Calu3 (cell line): ENCODE measurements around the gene STAT3. TPM values are rescaled to one million over a fixed set of nuclear protein-coding genes. Genes with fewer than 3 reads are reported as not detected.

ENCODE experiments used
- BruUV-seq: library from RNA; stranded (reverse); fragments of 400-500 nt; replicated peaks from 2 replicates; lab custom pipeline; 2021; lab: Mats Ljungman, UMichigan
- CTCF ChIA-PET: fragments of 300-600 bp; sonication (Branson Sonifier 250); formaldehyde crosslinking; loops from one replicate; lab custom pipeline; 2022; ENCODE audit warnings: antibody characterized with exemption; lab: Charles Lee
- DNase-seq: peaks from one replicate; pipeline ENCODE4 v3.0.0; 2022
- H3K27ac Mint-ChIP-seq: one replicate; pipeline ENCODE4 v1.8.0; 2022; ENCODE audit warnings: mixed read lengths; ENCODE audit not compliant: unreplicated experiment
- H3K27me3 Mint-ChIP-seq: one replicate; pipeline ENCODE4 v1.8.0; 2022; ENCODE audit warnings: mixed read lengths; ENCODE audit not compliant: unreplicated experiment
- H3K36me3 Mint-ChIP-seq: one replicate; pipeline ENCODE4 v1.8.0; 2022; ENCODE audit warnings: mild to moderate bottlenecking, moderate library complexity, mixed read lengths; ENCODE audit not compliant: insufficient read depth, unreplicated experiment
- H3K4me1 Mint-ChIP-seq: one replicate; pipeline ENCODE4 v1.8.0; 2022; ENCODE audit warnings: mild to moderate bottlenecking, low read depth, mixed read lengths; ENCODE audit not compliant: unreplicated experiment
- H3K4me3 Mint-ChIP-seq: one replicate; pipeline ENCODE4 v1.8.0; 2022; ENCODE audit warnings: mild to moderate bottlenecking, low read depth, moderate library complexity, mixed read lengths; ENCODE audit not compliant: unreplicated experiment
- H3K9me3 Mint-ChIP-seq: one replicate; pipeline ENCODE4 v1.8.0; 2022; ENCODE audit warnings: low read depth, mixed read lengths; ENCODE audit not compliant: unreplicated experiment
- CTCF ChIP-seq: fragments of 200-600 bp; IDR thresholded peaks from one replicate; pipeline ENCODE4 v1.8.0; 2022; ENCODE audit warnings: antibody characterized with exemption; ENCODE audit not compliant: unreplicated experiment
- intact Hi-C: fragments of 100-400 bp; cut with micrococcal nuclease; formaldehyde crosslinking; loops from one replicate; pipeline ENCODE4 v1.10.0; 2022; ENCODE audit not compliant: unreplicated experiment
- total RNA-seq: library from RNA; stranded (reverse); gene quantifications from 2 replicates; pipeline ENCODE4 v1.2.3, GENCODE V29; 2022

STAT3 gene
- total RNA-seq, 1 experiment from 2014 or later, result 183 TPM

GRCh38 chr17:42381898-42382297, 6.3 kb downstream of the STAT3 start:
- DNase-seq, result no peak
- CTCF ChIA-PET, result interaction anchor here (0.6 kb wide), 1 partner anchor 41 kb away, joined by 4 read pairs; no protein-coding TSS in a partner anchor
- intact Hi-C loops, result no loop called here
- no TSS peak for BruUV-seq
- H3K27me3 Mint-ChIP-seq, result no peaks in the 10 kb centered on the region
- H3K9me3 Mint-ChIP-seq, result no peaks in the 10 kb centered on the region
- H3K4me3 Mint-ChIP-seq, result no peak overlapping the region
- H3K27ac Mint-ChIP-seq, result no peak overlapping the region
- TF ChIP-seq CTCF, result no peak
- H3K36me3 Mint-ChIP-seq, result peaks cover 16% of the 10 kb centered on the region
- peaks cover 35% of the 10 kb centered on the region for H3K4me1 Mint-ChIP-seq

DNA sequence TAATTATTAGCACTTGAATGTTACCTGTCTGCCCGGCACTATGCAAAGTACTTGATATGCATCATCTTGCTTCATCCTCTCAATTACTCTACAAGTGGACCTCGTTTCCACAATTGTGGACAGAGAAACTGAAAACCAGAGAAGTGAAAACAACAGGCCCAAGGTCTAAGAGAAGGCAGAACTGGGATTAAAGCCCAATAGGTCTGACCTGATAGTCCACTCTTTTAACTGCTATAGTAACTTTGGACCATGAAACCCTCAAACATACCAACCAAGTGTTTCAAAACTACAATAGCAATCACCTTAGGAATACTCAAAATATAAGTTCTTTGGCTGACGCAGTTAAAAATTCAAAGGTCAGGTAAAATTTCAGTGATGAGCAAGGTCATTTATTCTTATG, 7.3 kb downstream of the STAT3 start:
- no peak for TF ChIP-seq CTCF
- intact Hi-C loops, result no loop called here
- Mint-ChIP-seq H3K36me3 (peaks cover 16% of the 10 kb centered on the region), H3K27me3 (no peaks in the 10 kb centered on the region), H3K9me3 (no peaks in the 10 kb centered on the region), H3K4me1 (peaks cover 26% of the 10 kb centered on the region), H3K27ac (no peak overlapping the region), H3K4me3 (no peak overlapping the region)
- BruUV-seq, result no TSS peak
- CTCF ChIA-PET, result no interaction called here
- no peak for DNase-seq

DNA sequence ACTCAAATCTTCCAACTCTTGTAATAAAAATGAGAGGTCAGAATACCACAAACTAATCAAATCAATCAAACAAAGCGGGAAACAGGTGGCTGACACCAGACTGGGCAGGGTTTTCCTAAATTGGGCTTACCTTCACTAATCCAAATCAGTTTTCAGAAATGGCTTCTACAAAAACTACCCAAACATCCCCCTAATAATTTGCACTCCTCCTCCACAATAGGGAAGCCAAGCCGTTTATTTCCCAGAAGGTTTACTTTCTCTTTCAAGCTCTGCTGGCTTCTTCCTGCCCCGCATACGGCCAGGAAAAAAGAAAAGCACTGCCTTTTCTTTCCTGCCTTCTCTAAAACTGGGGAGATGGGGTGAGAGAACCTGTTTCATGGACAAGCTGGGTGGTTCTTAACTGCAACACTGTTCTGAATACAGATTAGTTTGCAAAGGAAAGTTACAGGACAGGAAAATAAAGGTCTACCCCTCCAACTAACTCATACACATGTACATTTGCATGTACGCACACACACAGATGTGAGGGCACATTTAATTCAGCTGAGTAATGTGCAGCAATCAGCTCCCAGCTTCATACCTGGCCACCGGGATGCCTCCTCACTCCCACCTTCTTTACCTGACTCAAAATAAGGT, 9.2 kb downstream of the STAT3 start:
- DNase-seq, result no peak
- intact Hi-C loops, result loop anchor here (1.0 kb wide), 1 partner anchor 8 kb away; no protein-coding TSS in a partner anchor
- Mint-ChIP-seq H3K9me3 (no peaks in the 10 kb centered on the region), H3K36me3 (peaks cover 16% of the 10 kb centered on the region), H3K4me3 (peak overlapping the region; percentile 70), H3K27me3 (no peaks in the 10 kb centered on the region), H3K27ac (peak overlapping the region; percentile 78), H3K4me1 (peaks cover 26% of the 10 kb centered on the region)
- TF ChIP-seq CTCF, result no peak
- no TSS peak for BruUV-seq
- CTCF ChIA-PET, result interaction anchor here (0.6 to 1.7 kb wide), 8 partner anchors 10 to 355 kb away, joined by 3 to 12 read pairs (median 4); partner anchors contain the start of gene STAT3

DNA sequence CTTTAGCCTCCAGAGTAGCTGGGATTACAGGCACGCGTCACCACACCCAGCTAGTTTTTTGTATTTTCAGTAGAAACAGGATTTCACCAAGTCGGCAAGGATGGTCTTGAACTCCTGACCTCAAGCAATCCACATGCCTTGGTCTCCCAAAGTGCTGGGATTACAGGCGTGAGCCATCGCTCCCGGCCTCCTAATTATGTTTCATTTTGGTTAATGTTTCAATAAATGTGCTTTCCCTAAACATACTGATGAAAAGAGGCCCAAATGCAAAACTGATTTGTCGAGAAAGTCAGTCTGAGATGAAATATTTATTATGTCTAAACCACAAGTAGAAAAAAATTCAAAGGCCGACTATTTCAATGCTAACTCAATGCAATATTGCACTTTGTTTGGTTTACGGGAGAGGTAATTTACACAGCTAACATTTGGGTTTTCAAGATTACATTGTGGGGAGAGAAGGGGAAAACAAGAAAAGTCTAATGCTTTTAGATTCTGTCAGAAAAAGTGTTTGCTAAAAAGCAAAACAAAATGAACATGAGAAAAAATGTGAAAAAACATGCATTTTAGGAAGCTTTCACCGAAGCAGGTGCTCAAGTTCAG, 9.8 kb downstream of the STAT3 start:
- peak overlapping the region; percentile 70 for H3K4me3 Mint-ChIP-seq
- TF ChIP-seq CTCF, result no peak
- H3K27me3 Mint-ChIP-seq, result no peaks in the 10 kb centered on the region
- H3K9me3 Mint-ChIP-seq, result no peaks in the 10 kb centered on the region
- BruUV-seq, result no TSS peak
- no peak for DNase-seq
- intact Hi-C loops, result no loop called here
- H3K27ac Mint-ChIP-seq, result peak overlapping the region; percentile 78
- H3K4me1 Mint-ChIP-seq, result peaks cover 26% of the 10 kb centered on the region
- CTCF ChIA-PET, result interaction anchor here (0.7 to 1.7 kb wide), 6 partner anchors 10 to 50 kb away, joined by 3 to 12 read pairs (median 4); partner anchors contain the start of gene STAT3
- H3K36me3 Mint-ChIP-seq, result peaks cover 16% of the 10 kb centered on the region
